Neural cell (in vitro differentiated cells): Measurements from ENCODE around the gene IFIT1B.

Experiments
- CTCF ChIP-seq: fragments of 450-650 bp; IDR thresholded peaks from 2 replicates; pipeline ENCODE4 v1.5.1; 2014; ENCODE audit warnings: antibody characterized with exemption, mild to moderate bottlenecking, moderate library complexity; ENCODE audit not compliant: poor library complexity, severe bottlenecking
- EP300 ChIP-seq: fragments of 450-650 bp; conservative IDR thresholded peaks from 2 replicates; pipeline ENCODE4 v1.6.1; 2014; ENCODE audit warnings: antibody characterized with exemption, mild to moderate bottlenecking, moderate library complexity; ENCODE audit not compliant: poor library complexity, severe bottlenecking
- EZH2 ChIP-seq: fragments of 200-600, 300-800 bp; shearing (Covaris generic), sonication (generic); IDR thresholded peaks from 2 replicates; pipeline ENCODE4 v1.6.1; 2014; ENCODE audit warnings: antibody characterized with exemption, low read length, borderline replicate concordance, mild to moderate bottlenecking; ENCODE audit not compliant: insufficient read depth, poor library complexity, severe bottlenecking
- POLR2AphosphoS5 ChIP-seq: IDR thresholded peaks from 2 replicates; pipeline ENCODE4 v1.6.1; 2012
- RAD21 ChIP-seq: fragments of 450-650 bp; conservative IDR thresholded peaks from 2 replicates; pipeline ENCODE4 v1.6.1; 2014; ENCODE audit warnings: antibody characterized with exemption, mild to moderate bottlenecking, moderate library complexity

GRCh38 chr10:89351412-89351779 is 26.5 kb upstream of the IFIT1B start:
- TF ChIP-seq EP300 (no peak), CTCF (no peak), EZH2 (no peak), POLR2AphosphoS5 (no peak), RAD21 (no peak)
